Right lobe of liver (tissue), 6 donors: ENCODE data around the gene GPC5. TPM values are rescaled to one million over a fixed set of nuclear protein-coding genes. Genes with fewer than 3 reads are reported as not detected.

Source experiments
- ATAC-seq, 4 donors: fragments of 200-7000 bp; cut with Tn5 transposase; one replicate each; pipeline ENCODE4 v1.9.1; 2020; ENCODE audit warnings: mild to moderate bottlenecking in 4 of 4, moderate library complexity in 4 of 4
- DNase-seq, 3 donors: peaks; one replicate each; pipeline ENCODE4 v3.0.0-alpha.2; 2020
- H3K27ac ChIP-seq, 3 donors: fragments of 200-600 bp; one replicate each; pipeline ENCODE4 v1.8.0; 2022
- H3K27me3 ChIP-seq, 2 donors: fragments of 200-600 bp; one replicate each; pipeline ENCODE4 v1.8.0; 2022
- H3K36me3 ChIP-seq, 4 donors: fragments of 200-600 bp; sonication (generic) in 1 of 4; one replicate each; pipeline versions ENCODE4 v1.5.1 to v1.8.0; 2017 to 2022; ENCODE audit warnings: control low read depth in 1 of 4
- H3K4me1 ChIP-seq, 4 donors: fragments of 200-600 bp; sonication (generic) in 1 of 4; one replicate each; pipeline versions ENCODE4 v1.5.1 to v1.8.0; 2017 to 2022; ENCODE audit warnings: control low read depth in 1 of 4
- H3K4me3 ChIP-seq, 3 donors: fragments of 200-600 bp; one replicate each; pipeline ENCODE4 v1.8.0; 2022
- H3K9me3 ChIP-seq, 4 donors: fragments of 200-600 bp; sonication (generic) in 1 of 4; one replicate each; pipeline versions ENCODE4 v1.5.1 to v1.8.0; 2017 to 2022; ENCODE audit warnings: control low read depth in 1 of 4
- POLR2A ChIP-seq: fragments of 450-650 bp; IDR thresholded peaks from one replicate; pipeline ENCODE4 v1.6.1; 2017; ENCODE audit warnings: antibody characterized with exemption, mild to moderate bottlenecking
- WGBS: methylation state at CpG from one replicate; pipeline ENCODE4 v1.1.6; 2018; ENCODE audit warnings: low coverage, low lambda C conversion rate; ENCODE audit not compliant: insufficient coverage; ENCODE audit errors: missing lambda C conversion rate; 5-methylcytosine and 5-hydroxymethylcytosine counted together
- intact Hi-C, 2 donors: fragments of 100-400 bp; cut with DNase I; formaldehyde crosslinking; loops; one replicate each; pipeline versions ENCODE4 v1.11.2 to v1.14.1; 2022
- total RNA-seq, 6 experiments: library from RNA; depleted of rRNA in 2 of 6; stranded (reverse); fragments of >200 nt in 2 of 6; fragmentation: NEBNext Ultra II Directional in 3 of 6; extraction: Animal tissue kit (Norgen Biotek cat#: 25700) in 3 of 6; gene quantifications; one replicate each; pipeline versions ENCODE4 v1.1.0 to v1.2.4, GENCODE V29; 2016 to 2023
- TF ChIP-seq, protein P1 (sequence below), 4 donors: fragments of 200-600 bp in 3 of 4; fragments of 450-650 bp in 1 of 4; IDR thresholded peaks; one replicate each; pipeline versions ENCODE4 v1.5.1 to v1.8.0; 2016 to 2022; ENCODE audit warnings: antibody characterized with exemption in 4 of 4, mild to moderate bottlenecking in 2 of 4
- donor health status: DM: no; HTN: yes; CAD: no.
- donor health status: DM: no; HTN: no; CAD: no.
- donor health status: DM: no; HTN: no; CAD: no.
- donor health status: DM: no; HTN: yes; CAD: no.
- donor health status: DM: no; HTN: yes; CAD: no.

The GPC5 gene
- total RNA-seq, 6 experiments from 2014 or later: 0.12 to 0.99 (median 0.66) TPM

DNA sequence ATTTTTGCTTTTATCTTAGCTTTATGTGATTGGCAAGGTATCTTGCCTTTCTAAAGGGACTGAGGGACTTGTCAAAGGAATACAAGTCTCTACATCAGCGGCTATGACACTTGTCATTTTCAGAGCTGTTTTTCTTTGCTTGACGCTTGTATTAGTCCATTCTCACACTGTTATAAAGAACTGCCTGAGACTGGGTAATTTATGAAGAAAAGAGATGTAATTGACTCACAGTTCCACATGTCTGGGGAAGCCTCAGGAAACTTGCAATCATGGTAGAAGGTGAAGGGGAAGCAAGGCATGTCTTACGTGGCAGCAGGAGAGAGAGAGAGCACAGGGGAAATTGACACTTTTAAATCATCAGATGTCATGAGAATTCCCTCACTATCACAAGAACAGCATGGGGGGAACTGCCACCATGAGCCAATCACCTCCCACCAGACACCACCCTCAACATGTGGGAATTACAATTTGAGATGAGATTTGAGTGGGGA lies 128.2 kb downstream of the GPC5 start:
- intact Hi-C loops: no loop called here
- H3K36me3 ChIP-seq: no peaks in the 10 kb centered on the region
- H3K27ac ChIP-seq: no peak overlapping the region
- no peaks in the 10 kb centered on the region for H3K27me3 ChIP-seq
- ATAC-seq: no peak
- no peak for TF ChIP-seq POLR2A
- TF ChIP-seq, protein P1, sequence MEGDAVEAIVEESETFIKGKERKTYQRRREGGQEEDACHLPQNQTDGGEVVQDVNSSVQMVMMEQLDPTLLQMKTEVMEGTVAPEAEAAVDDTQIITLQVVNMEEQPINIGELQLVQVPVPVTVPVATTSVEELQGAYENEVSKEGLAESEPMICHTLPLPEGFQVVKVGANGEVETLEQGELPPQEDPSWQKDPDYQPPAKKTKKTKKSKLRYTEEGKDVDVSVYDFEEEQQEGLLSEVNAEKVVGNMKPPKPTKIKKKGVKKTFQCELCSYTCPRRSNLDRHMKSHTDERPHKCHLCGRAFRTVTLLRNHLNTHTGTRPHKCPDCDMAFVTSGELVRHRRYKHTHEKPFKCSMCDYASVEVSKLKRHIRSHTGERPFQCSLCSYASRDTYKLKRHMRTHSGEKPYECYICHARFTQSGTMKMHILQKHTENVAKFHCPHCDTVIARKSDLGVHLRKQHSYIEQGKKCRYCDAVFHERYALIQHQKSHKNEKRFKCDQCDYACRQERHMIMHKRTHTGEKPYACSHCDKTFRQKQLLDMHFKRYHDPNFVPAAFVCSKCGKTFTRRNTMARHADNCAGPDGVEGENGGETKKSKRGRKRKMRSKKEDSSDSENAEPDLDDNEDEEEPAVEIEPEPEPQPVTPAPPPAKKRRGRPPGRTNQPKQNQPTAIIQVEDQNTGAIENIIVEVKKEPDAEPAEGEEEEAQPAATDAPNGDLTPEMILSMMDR (IDR thresholded peaks at IDR 0.05): no peak
- WGBS: 90% methylated on average over 3 of the region's 3 CpGs
- no peaks in the 10 kb centered on the region for H3K4me1 ChIP-seq
- no peaks in the 10 kb centered on the region for H3K9me3 ChIP-seq
- H3K4me3 ChIP-seq: no peak overlapping the region
- DNase-seq: no peak

DNA sequence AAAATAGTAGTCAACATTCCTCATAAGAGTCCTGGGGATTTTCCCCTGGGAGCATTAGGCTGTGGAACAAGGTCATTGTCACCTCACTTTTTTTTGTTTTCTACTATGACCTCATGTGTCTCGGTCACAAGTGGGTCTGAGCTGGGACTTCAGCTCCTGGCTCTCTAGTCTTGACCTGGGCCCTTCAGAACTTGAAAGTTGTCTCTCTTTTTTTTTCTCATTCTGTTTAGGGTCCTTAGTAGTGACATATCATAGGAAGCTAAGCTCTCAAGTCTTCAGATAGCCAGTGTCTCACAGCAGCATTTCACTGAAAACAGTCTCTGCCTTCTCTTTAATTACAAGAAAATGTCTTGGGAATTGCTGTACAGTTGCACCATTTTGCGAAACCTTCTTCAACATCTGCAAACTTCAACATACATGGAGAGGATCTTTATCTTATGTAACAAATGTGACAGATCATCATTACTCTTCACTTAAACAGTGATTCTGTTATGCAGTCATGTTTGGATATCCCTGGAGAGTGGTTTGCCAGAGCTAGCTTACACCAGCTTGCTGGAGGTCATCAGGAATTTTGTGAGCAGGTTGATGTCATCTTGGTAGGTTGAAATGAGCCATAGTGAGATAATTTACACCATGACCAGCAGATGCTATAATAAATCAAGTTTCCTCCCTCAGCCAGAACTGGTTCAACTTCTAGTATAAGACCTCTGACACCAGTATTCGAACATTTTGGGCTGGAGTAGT lies 131.5 kb downstream of the GPC5 start:
- Histone ChIP-seq H3K9me3 (no peaks in the 10 kb centered on the region), H3K27me3 (no peaks in the 10 kb centered on the region), H3K36me3 (no peaks in the 10 kb centered on the region), H3K4me3 (no peak overlapping the region), H3K27ac (no peak overlapping the region), H3K4me1 (no peaks in the 10 kb centered on the region)
- no peak for ATAC-seq
- intact Hi-C loops: no loop called here
- WGBS: 83% methylated on average over 3 of the region's 3 CpGs
- TF ChIP-seq, protein P1 (IDR thresholded peaks at IDR 0.05): no peak
- TF ChIP-seq POLR2A: no peak
- no peak for DNase-seq

DNA sequence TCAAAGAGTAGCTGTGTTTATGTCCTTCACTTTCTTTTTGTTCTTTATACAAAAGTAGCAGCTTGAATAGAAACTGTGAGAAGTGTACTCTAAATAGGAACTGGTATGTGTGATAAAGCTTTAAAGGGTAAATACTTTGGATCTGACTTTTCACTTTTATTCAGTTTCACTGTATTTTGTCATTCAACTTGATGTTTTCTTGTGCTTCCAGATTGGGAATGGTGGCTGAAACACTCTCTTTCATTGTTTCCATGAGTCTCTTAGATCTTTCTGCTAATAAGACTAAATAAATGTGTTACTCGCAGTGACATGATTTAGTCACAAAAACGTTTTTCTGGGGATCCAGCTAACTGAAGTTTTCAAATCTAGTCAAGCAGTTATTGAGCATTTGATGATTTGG lies 133.2 kb downstream of the GPC5 start:
- intact Hi-C loops: no loop called here
- Histone ChIP-seq H3K27me3 (no peaks in the 10 kb centered on the region), H3K27ac (no peak overlapping the region), H3K9me3 (no peaks in the 10 kb centered on the region), H3K4me3 (no peak overlapping the region), H3K36me3 (no peaks in the 10 kb centered on the region), H3K4me1 (no peaks in the 10 kb centered on the region)
- WGBS: 49% methylated on average over 2 of the region's 2 CpGs
- TF ChIP-seq, protein P1 (IDR thresholded peaks at IDR 0.05): no peak
- no peak for TF ChIP-seq POLR2A
- DNase-seq (no peak), ATAC-seq (no peak)

DNA sequence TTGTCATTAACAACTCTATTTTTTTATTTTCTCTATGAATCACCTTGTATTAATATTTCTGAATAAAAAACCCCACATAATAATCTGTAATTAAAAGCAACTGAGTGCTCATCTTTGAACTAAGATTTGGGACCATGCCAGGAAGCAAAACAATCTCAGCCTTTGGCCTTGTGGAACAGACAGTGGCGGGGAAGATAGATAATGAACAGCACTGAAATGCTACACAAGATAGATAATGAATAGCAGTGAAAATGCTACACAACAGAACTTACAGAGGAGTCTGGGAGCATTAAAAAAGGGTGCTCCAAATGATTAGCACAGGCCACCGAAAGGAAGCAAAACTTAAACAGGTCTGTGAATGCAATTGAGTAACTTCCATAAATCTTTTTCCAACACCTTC lies 134.9 kb downstream of the GPC5 start:
- WGBS: 60% methylated on average over 2 of the region's 2 CpGs
- no peaks in the 10 kb centered on the region for H3K27me3 ChIP-seq
- H3K36me3 ChIP-seq: no peaks in the 10 kb centered on the region
- ATAC-seq (no peak), DNase-seq (no peak)
- no peak overlapping the region for H3K27ac ChIP-seq
- no peak overlapping the region for H3K4me3 ChIP-seq
- TF ChIP-seq, protein P1 (IDR thresholded peaks at IDR 0.05): no peak
- TF ChIP-seq POLR2A: no peak
- intact Hi-C loops: no loop called here
- H3K4me1 ChIP-seq: no peaks in the 10 kb centered on the region
- H3K9me3 ChIP-seq: no peaks in the 10 kb centered on the region
